Astrocyte of the cerebellum (primary cell): ENCODE results near the gene DYNC1H1.

Source experiments
- DNase-seq: peaks from one replicate; pipeline ENCODE4 v3.0.0-alpha.2; 2011; ENCODE audit warnings: low read depth
- H3K4me3 ChIP-seq: 2 replicates; pipeline ENCODE4 v1.5.1; 2011; ENCODE audit warnings: mild to moderate bottlenecking, low read depth, low read length, moderate library complexity
- CTCF ChIP-seq: IDR thresholded peaks from 2 replicates; pipeline ENCODE4 v1.5.1; 2012; ENCODE audit warnings: low read length, low read depth, moderate library complexity, mild to moderate bottlenecking; ENCODE audit errors: missing control alignments
- in situ Hi-C: cut with HindIII; loops from 2 replicates; pipeline ENCODE4 v1.10.0; 2017; ENCODE audit warnings: low sequenced_read_pairs

DYNC1H1 gene

GRCh38 chr14:101957406-101958234 lies 6.8 kb upstream of the DYNC1H1 start:
- DNase-seq, result no peak
- no peak overlapping the region for H3K4me3 ChIP-seq
- no peak for TF ChIP-seq CTCF
- in situ Hi-C loops, result no loop called here

- in situ Hi-C loops, result no loop called here
- DNase-seq, result no peak
- no peak overlapping the region for H3K4me3 ChIP-seq
- no peak for TF ChIP-seq CTCF
Observed at GRCh38 chr14:101958418-101959180, 5.8 kb upstream of the DYNC1H1 start.

GRCh38 chr14:101959277-101959676 lies 5.1 kb upstream of the DYNC1H1 start:
- DNase-seq, result no peak
- TF ChIP-seq CTCF, result no peak
- in situ Hi-C loops, result no loop called here
- H3K4me3 ChIP-seq, result no peak overlapping the region

- in situ Hi-C loops, result no loop called here
- DNase-seq, result no peak
- peak; percentile 55 for TF ChIP-seq CTCF
- H3K4me3 ChIP-seq, result no peak overlapping the region
Observed at GRCh38 chr14:101960225-101960624, 4.1 kb upstream of the DYNC1H1 start.

GRCh38 chr14:101961011-101961721 lies 3.2 kb upstream of the DYNC1H1 start:
- TF ChIP-seq CTCF, result peak; percentile 94
- in situ Hi-C loops, result no loop called here
- DNase-seq, result peak; percentile 57
- H3K4me3 ChIP-seq, result no peak overlapping the region

GRCh38 chr14:101961746-101962502 lies 2.4 kb upstream of the DYNC1H1 start:
- DNase-seq, result no peak
- no peak for TF ChIP-seq CTCF
- no peak overlapping the region for H3K4me3 ChIP-seq
- in situ Hi-C loops, result no loop called here
